T-helper 2 cell treated with Interferon-gamma antibody and Interleukin-4, amounts not matched to agents 100 ng/mL and 5 ng/mL, for 36 hours (primary cell): Measurements from ENCODE around the gene SH3RF2. TPM values are rescaled to one million over a fixed set of nuclear protein-coding genes. Genes with fewer than 3 reads are reported as not detected.

ENCODE experiments used
- intact Hi-C: fragments of 100-400 bp; cut with micrococcal nuclease; formaldehyde crosslinking; loops from one replicate; pipeline ENCODE4 v1.15.1; 2023
- total RNA-seq: library from RNA; stranded (reverse); gene quantifications from 2 replicates; pipeline ENCODE4 v1.2.3, GENCODE V29; 2022

Gene SH3RF2
- total RNA-seq, 1 donor from 2014 or later, result 0.14 TPM

DNA sequence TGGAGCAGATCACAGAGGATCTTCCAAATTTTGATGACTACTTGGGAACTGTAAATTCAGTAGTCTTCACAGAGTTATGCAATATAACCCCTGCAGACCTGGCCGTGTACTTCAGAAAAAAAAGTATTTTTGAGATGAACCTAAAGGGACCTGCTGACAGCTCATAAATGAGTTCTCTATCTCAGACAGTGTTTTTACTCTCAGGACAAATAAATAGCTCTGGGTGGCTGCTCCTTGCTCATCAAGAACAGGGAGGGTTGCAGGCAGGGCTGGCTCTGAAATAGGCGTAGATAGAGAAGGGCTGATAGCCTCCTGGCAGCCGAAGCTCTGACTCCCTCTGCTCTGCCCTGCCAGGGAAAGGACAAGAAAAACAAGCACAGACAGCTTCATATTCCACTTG is 104.1 kb downstream of the SH3RF2 start:
- intact Hi-C loops, result no loop called here

DNA sequence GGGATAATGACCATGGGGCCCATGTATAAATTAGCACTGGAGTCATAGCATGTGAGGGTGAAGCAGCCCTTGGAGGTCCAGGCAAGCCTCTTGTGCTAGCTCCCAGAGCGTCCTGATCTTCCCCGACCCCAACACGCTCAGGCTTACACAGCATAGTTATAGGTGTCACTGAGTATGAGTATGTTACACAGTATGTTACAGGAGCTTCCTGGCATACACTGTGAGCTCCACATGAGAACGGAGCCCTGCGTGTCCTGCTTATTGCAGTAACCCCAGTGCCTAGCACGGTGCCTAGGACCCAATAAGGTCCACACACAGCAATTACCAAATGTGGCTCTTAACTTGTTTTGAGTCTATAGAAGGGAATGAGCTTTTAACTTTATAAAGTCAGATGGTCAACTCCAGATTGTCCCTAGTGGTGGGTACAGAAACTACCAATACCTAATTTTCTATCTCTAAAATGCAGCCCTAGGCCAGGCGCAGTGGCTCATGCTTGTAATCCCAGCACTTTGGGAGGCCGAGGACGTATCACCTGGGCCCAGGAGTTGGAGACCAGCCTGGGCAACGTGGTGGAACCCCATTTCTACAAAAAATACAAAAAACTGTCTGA is 104.9 kb downstream of the SH3RF2 start:
- intact Hi-C loops, result no loop called here

DNA sequence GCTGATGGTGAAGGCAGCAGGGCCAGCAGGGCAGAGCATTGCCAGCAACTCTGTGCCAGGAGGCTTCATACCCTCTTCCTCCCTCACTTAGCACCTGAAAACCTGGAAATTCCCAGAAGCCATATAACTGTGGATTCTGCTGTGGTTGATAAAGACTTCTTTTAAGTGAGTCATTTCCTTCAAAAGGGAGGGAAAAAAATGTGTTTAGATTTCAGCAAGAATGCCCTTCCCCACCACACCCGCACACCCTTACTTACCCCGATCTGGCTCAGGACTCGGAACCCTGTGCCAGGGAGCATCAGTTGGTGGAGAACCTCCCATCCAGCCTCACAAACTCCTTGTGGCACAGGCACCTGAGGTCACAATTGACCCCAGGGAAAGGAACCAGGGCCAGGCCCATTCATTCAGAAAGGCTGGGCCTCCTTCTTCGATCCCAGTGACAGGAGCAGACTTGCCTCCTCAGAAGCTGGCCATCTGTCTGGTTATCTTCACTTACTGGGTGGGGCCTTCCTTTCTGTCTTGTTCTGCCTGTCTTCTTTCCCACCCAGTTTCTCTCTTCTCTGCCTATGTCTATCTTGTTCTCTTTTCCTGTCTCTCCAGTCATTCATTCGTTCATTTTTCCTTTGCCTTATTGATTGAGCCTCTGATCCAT is 106.4 kb downstream of the SH3RF2 start:
- intact Hi-C loops, result no loop called here

DNA sequence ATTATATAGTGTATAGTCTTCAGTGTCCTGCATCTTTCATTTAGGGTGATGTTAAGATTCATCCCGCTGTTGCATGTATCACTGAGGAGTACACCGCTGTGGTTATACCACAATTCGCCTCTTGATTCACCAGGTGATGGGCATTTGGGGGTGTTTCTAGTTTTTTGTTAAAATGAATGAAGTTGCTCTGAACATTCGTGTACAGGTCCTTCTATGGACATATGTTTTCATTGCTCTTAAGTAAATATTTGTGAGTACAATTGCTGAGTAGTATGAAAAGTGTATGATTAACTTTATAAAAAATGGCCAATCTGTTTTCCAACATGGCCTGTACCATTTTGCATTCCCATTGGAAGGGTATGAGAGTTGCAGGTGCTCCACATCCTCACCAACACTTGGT is 107.3 kb downstream of the SH3RF2 start:
- intact Hi-C loops, result no loop called here

DNA sequence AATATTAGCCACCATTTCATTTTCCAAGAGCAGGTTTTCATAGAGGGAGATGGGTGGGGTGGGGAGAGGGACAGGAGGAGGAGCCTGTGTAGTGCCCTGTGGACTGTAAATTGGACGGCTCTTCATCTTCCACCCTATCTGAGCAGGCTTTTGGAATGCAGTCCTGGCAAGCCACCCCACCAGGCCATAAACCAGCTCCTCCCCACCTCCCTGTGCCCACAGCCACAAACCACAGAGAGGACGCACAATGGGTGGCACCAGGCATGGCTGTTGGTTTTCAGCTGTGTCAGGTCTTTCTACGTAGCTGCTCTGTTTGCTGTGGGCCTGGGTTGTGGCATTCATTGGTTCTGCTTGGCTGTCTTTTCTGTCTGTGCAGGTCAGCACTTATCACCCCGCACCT is 111.0 kb downstream of the SH3RF2 start:
- intact Hi-C loops, result no loop called here

DNA sequence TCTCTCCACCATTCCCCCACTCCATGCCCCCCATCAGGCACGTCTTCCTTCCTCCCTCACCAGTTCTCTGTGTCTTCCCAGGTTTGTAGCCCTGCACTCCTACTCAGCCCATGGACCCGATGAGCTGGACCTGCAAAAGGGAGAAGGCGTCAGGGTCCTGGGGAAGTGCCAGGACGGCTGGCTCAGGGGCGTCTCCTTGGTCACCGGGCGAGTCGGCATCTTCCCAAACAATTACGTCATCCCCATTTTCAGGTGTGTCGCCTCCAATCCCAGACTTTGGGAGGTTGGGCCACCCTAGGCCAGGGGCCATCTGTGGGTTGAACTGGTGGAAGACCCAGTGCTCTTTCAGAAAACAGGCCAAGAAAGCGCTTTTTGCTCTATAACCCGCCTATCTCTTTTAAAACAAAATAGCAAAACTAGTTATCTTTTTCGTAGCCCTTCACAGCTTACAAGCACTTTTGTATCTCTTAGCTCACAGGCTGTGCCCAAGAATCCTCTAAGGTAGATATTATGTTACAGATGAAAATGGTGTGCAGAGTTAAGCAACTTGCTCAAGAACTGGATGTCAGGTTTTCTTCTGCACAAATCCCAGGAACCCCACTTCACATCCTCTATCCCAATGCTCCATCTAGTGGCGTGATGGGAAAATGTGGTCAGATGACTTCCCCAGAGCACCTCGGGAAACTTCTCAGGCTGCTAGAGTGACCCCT is 112.8 kb downstream of the SH3RF2 start:
- intact Hi-C loops, result loop anchor here (2.0 kb wide), 1 partner anchor 368 kb away; no protein-coding TSS in a partner anchor

DNA sequence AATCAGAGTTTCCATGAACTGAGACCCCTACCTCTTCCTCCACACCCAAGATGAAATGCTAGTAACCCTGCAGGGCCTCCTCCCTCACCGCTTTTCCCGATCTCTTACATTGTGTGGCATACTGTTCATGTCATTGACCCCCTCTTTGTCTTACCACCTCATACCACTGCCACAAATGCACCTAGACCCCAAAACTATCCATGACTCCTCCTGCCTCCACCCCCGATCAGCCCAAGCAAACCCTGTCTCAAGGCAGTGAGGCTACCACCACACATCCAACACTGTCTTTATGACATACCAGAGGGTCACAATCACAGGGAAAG is 113.3 kb downstream of the SH3RF2 start:
- intact Hi-C loops, result loop anchor here (2.0 kb wide), 1 partner anchor 369 kb away; no protein-coding TSS in a partner anchor

DNA sequence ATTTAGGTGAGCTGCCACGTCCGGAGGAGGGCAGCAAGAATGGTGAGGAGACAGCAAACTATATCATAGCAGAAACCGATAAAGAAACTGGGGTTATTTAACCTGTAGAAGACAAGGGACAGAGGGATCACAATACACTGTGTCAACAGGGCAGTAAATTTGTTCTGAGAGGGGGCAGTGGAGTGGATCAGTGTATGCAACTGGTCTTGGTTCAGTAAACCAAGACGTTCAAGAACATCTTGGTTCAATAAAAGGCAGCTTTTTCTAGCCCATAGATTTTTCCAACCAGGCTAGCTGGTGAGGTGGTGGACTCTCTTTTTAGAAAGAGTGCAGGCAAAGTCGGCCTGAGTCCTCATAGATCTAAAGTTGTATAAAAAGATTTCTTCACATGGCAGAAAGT is 113.7 kb downstream of the SH3RF2 start:
- intact Hi-C loops, result no loop called here

DNA sequence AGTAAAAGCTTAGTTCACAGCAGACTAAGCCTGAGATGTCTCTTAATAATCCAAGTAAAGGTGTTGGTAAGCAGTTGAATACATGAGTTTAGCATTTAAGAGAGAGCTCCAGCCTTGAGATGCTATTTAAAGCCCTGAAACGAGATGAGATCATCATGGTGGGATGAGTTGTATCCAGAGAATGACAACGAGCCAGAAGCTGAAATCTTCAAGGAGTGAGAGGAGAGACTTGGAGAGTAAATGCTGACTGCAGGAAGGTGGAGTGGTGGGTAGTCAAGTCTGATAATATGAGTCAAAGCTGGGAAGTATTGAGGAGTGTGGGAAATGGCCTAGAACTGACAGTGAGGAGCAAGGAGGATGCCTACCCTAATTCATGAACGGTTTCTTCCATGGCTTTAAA is 115.3 kb downstream of the SH3RF2 start:
- intact Hi-C loops, result no loop called here

DNA sequence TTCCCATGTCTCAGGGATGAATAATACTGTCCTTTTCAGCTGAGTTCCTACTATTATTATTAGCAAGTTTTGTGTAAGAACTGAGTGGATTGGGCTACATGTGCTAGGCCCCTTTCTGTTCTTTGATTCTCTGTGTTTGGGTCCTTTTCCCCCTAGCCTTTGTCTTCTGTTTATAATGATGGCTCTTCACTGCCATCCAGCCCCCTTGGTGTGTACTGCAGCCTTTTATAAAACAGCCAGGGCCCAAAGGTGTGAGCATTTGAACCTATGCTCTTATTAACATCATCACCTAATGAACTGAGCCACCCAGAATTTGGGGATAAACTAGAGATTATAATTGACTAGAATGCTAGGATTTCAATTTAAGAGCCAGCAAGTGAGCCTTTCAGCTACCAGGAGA is 116.4 kb downstream of the SH3RF2 start:
- intact Hi-C loops, result no loop called here

DNA sequence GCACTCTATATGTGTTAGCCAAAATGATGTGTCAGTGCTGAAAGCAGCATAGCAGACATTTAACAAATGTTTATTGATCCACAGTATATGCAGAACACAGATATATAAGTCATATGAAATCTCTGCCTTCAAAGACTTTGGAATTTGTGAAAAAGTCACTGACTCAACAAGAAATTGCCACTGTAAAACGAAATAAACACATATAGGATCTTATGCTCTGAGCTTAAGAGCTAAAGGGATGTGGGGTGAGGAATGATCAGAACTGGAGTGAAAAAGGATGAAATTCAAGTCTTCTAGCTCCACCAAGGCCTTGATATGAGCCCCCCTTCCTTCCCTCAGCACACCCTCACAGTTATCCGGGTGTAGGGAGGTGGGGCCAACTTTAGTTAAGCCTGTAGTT is 119.1 kb downstream of the SH3RF2 start:
- intact Hi-C loops, result no loop called here

DNA sequence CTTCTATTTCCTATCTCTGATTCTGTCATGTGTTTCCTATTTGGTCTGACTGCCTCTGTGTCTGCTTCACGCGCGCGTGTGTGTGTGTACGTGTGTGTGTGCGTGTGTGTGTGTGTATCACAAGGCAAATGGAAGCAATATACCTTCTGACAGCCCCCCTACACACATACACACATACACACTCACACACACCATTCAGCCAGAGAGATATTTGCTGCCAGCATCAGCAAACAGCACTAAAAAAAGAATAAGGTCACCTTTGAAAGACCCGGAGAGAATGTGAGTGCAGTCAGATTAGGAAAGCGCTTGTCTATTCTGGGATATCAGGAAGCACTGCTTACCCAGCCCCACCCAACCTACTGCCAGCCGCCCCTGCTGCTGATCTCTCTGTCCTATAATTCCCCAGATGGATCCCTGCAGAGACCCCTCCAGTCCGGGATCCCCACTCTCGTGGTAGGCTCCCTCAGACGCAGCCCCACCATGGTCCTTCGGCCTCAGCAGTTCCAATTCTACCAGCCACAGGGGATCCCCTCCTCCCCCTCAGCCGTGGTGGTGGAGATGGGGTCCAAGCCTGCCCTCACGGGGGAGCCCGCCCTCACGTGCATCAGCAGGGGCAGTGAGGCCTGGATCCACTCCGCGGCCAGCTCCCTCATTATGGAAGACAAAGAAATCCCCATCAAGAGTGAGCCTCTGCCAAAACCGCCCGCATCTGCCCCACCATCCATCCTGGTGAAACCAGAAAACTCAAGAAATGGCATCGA is 123.3 kb downstream of the SH3RF2 start:
- intact Hi-C loops, result loop anchor here (2.0 kb wide), 1 partner anchor 37 kb away; no protein-coding TSS in a partner anchor

DNA sequence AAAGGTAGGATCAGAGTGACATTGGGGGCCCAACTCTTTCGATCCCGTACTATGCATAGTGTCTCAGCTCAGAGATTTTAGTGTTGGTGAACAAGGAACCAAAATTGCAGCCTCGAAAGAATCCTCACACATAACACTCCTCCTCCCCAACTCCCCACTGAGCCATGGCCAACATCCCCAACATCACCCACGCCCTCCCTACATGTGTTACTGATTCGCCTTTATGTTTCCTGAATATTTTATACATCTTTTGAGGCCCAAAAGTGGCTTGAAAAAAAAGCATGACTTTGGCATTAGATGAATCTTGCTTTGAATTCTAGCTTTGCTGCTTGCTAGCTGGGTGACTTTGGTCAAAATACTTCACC is 123.8 kb downstream of the SH3RF2 start:
- intact Hi-C loops, result no loop called here

DNA sequence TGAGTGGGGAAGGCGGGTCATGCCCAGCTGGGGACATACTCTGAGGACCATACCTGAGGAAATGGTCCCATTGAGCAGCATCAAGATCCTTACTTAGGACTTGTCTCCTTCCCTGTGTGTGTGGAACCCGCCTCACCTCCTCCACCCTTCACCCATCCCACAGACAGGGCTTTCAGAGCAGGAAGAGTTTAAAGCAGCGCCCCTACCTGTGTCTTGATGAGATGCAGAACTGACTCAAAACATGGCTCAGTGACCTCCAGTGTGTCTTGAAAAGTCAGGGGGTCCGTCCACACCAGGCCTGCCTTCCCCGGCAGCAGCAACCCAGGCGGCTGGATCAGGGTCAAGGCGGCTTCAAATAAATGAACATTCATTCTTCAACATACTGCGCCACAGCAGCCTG is 130.6 kb downstream of the SH3RF2 start:
- intact Hi-C loops, result no loop called here

DNA sequence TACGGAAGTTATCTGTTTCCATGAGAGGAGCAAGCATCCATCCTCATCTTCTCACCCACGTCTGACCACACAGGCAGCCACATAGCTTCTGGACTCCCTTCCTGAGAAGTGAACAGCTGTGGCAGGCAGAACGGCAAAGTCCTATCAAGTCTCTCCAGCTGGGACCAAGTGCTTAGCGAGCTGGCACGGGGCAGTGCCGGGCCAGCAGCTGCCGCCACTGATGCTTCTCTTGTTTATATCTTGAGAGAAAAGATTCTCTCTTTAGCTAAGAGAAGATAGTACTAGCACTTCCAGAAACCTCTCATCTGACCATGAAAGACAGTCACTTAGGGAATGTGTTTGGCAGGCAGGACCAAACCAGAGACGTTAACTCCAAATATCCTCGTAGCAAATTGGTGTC is 131.8 kb downstream of the SH3RF2 start:
- intact Hi-C loops, result no loop called here

DNA sequence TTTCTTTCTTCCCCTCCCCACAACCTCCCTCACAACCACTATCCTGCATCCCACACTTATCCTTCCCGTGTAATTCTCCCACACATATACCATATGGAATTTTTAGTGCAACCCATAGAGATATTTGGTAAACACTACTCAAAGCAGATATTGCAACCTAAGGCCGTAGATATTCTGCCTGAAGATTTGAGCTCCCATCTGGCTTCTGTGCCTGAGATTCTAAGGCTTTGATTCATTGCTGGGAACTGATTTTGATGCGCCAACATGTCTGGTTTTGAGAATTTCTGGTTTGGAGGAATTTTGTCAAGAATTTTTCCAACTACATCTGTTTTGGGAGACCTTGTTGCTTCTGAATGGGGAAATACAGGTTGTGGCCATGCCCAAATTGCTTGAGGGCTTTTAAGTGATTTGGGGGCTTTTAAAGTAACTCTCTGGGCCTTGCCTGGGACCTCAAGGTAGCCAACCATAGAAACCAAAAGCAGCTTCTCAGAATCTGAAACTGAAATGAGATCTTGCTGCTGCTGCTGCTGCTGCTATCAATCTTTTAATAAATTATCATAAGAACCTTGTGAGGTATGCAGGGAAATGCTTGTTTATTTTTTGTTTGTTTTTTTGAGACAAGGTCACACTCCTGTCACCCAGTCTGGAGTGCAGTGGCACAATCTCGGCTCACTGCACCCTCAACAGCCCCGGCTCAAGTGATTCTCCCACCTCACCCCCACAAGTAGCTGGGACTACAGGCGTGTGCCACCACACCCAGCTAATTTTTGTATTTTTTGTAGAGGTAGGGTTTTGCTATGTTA is 132.8 kb downstream of the SH3RF2 start:
- intact Hi-C loops, result no loop called here

DNA sequence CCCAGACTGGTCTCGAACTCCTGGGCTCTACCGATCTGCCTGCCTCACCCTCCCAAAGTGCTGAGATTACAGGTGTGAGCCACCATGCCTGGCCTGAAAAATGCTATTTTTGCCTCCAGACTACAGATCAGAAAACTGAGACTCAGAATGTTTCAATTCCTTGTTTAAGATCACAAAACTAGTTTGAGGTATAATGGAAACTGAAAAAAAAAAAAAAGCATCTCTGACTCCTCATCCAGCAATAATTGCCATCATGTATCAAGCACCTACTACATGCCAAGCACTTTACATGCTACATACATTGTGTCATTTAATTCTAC is 133.4 kb downstream of the SH3RF2 start:
- intact Hi-C loops, result no loop called here

DNA sequence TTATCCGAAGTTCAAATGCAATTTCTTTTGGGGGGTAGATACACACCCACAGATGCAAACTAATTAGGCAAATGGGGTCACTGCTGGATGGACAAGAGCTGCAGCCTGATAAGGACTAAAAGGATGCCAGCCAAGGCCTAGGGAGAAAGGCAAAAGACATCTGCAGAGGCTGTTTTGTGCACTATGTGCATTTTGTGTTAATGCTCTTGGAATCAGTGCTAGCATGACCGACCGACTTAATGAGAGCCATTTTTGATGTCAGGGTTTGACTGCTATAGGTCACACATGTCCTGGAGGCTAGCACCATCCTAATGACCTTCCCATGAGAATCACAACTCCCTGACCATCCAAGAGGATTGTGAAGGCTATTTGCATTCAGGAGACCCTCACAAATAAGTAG is 134.4 kb downstream of the SH3RF2 start:
- intact Hi-C loops, result no loop called here

DNA sequence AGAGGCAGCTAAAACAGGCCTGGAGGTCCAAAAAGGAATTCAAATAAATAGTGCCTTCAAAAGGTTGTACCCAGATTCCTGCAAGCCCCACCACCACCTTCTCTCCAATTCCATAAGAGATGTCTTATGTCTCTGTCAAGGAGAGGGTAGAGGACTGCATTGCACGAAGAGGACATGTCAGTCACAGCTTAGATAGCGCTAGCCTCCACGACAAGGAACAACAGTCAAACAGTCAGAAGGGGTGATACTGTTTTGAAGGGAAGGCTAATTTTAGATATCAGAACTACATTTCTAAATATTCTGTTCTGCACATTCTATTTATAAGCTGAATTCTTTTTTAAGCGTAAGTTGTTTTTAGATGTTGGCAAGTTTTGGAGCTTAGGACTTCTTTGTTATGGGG is 134.8 kb downstream of the SH3RF2 start:
- intact Hi-C loops, result no loop called here

DNA sequence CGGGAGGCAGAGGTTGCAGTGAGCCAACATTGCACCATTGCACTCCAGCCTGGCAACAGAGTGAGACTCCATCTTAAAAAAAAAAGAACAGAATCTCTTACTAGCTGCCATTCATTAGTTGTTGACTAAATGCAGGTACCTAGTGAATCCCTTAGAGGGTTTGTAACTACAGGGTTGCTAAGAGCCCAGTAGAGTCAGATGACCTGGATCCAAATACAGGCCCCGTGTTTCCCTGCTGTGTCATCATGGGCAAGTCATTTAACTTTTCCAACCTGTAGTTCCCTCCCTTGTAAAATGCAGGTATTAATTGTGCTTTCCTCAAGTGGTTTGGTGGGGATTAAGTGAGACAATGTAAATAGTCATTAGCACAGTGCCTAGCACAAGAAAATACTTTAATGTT is 136.2 kb downstream of the SH3RF2 start:
- intact Hi-C loops, result no loop called here

DNA sequence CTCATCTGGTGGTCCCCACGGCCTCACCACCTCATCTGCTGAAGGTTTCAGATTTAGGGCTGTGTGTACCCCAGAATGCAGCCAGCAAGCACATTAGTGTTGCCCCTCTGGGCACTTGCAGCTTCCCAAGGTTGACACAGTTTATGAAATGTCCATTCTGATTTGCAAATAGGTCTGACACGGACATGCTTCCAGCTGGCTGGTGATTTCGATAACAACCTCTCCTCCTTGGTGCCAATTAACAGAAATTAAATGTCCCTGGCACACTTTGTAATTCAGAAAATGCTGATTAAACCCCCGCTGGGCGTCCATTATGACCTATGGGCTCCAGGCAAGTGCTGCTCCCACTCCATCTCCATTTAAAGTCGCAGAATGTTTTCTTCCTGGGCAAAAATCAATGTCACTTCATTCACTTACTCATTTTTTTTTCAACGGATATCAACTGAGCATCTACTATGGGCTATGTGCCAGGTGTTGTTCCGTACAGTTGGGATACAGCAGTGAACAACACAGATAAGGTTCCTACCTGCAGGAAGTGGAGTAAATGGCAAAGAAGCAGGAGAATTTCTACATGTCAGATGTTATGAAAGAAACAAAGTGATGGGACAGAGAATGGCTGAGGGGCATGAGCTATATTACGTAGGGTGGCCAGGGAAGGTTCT is 137.0 kb downstream of the SH3RF2 start:
- intact Hi-C loops, result no loop called here
